Measurements from ENCODE around the gene KRTAP10-4.

The KRTAP10-4 gene

GRCh38 chr21:44615911-44616590 lies 42.5 kb downstream of the KRTAP10-4 start:
- no peak for TF ChIP-seq CTCF (IDR thresholded peaks at IDR 0.05)

- TF ChIP-seq CTCF (IDR thresholded peaks at IDR 0.05), result no peak
Measured at GRCh38 chr21:44616591-44616926, 43.0 kb downstream of the KRTAP10-4 start.

GRCh38 chr21:44617071-44617501 lies 43.6 kb downstream of the KRTAP10-4 start:
- TF ChIP-seq CTCF (IDR thresholded peaks at IDR 0.05), result no peak

- peak; percentile 43 for TF ChIP-seq CTCF (IDR thresholded peaks at IDR 0.05)
Measured at GRCh38 chr21:44618504-44618903, 45.0 kb downstream of the KRTAP10-4 start.

GRCh38 chr21:44618909-44619308 lies 45.4 kb downstream of the KRTAP10-4 start:
- no peak for TF ChIP-seq CTCF (IDR thresholded peaks at IDR 0.05)

GRCh38 chr21:44619886-44620285 lies 46.4 kb downstream of the KRTAP10-4 start:
- TF ChIP-seq CTCF (IDR thresholded peaks at IDR 0.05), result no peak

GRCh38 chr21:44623575-44623974 lies 50.0 kb downstream of the KRTAP10-4 start:
- no peak for TF ChIP-seq CTCF (IDR thresholded peaks at IDR 0.05)

All from LNCAP (cell line).